CD4-positive, alpha-beta T cell (primary cell): ENCODE data around the gene REEP5. TPM values are rescaled to one million over a fixed set of nuclear protein-coding genes. Genes with fewer than 3 reads are reported as not detected.

Experiments used
- ATAC-seq: fragments of 200-7000 bp; cut with Tn5 transposase; one replicate; pipeline ENCODE4 v1.10.0; 2022; ENCODE audit warnings: mild to moderate bottlenecking; ENCODE audit not compliant: poor library complexity
- CTCF ChIA-PET: fragments of 350-600 bp; sonication (Branson Sonifier 250); formaldehyde crosslinking; loops from one replicate; lab custom pipeline; 2021; ENCODE audit warnings: antibody characterized with exemption, inconsistent platforms; lab: Charles Lee
- POLR2A ChIA-PET: fragments of 350-600 bp; sonication (Branson Sonifier 250); formaldehyde crosslinking; loops from one replicate; lab custom pipeline; 2021; ENCODE audit warnings: antibody characterized with exemption, inconsistent platforms; lab: Charles Lee
- DNase-seq, 14 experiments: peaks; one replicate each; pipeline ENCODE4 v3.0.0-alpha.2; 2013 to 2020; ENCODE audit warnings: mixed read lengths in 2 of 14
- H3K27ac ChIP-seq, 2 donors: one replicate each; pipeline versions ENCODE4 v1.5.1 to v1.7.0; 2013; ENCODE audit warnings: low read length in 2 of 2, low read depth in 1 of 2, mild to moderate bottlenecking in 1 of 2
- H3K27me3 ChIP-seq, 2 experiments: 1 replicate in 1 of 2; 2 replicates in 1 of 2; pipeline versions ENCODE4 v1.6.1 to v1.7.0; 2013; ENCODE audit warnings: low read length in 2 of 2, control low read depth in 1 of 2, mild to moderate bottlenecking in 1 of 2, moderate library complexity in 1 of 2; ENCODE audit not compliant: insufficient read depth in 2 of 2, control insufficient read depth in 1 of 2
- H3K36me3 ChIP-seq: one replicate; pipeline ENCODE4 v1.6.1; 2013; ENCODE audit warnings: low read length, control low read depth; ENCODE audit not compliant: insufficient read depth
- H3K4me1 ChIP-seq: one replicate; pipeline ENCODE4 v1.6.1; 2013; ENCODE audit warnings: low read length, control low read depth; ENCODE audit not compliant: insufficient read depth
- H3K4me3 ChIP-seq: one replicate; pipeline ENCODE4 v1.5.1; 2013; ENCODE audit warnings: mild to moderate bottlenecking, low read length, moderate library complexity
- H3K9me3 ChIP-seq, 2 experiments: 1 replicate in 1 of 2; 2 replicates in 1 of 2; pipeline versions ENCODE4 v1.6.1 to v1.7.0; 2013; ENCODE audit warnings: low read length in 2 of 2, mild to moderate bottlenecking in 2 of 2, control low read depth in 1 of 2, moderate library complexity in 1 of 2; ENCODE audit not compliant: control insufficient read depth in 1 of 2, insufficient read depth in 1 of 2
- H3K27ac Mint-ChIP-seq: one replicate; pipeline ENCODE4 v1.8.0; 2020; ENCODE audit warnings: mixed read lengths
- H3K27me3 Mint-ChIP-seq: one replicate; pipeline ENCODE4 v1.8.0; 2021; ENCODE audit warnings: mixed read lengths
- H3K36me3 Mint-ChIP-seq: one replicate; pipeline ENCODE4 v1.8.0; 2021; ENCODE audit warnings: low read depth, mixed read lengths
- H3K4me1 Mint-ChIP-seq: one replicate; pipeline ENCODE4 v1.8.0; 2021; ENCODE audit warnings: low read depth, mixed read lengths
- H3K4me3 Mint-ChIP-seq: one replicate; pipeline ENCODE4 v1.8.0; 2020; ENCODE audit warnings: mild to moderate bottlenecking, mixed read lengths
- H3K9me3 Mint-ChIP-seq: one replicate; pipeline ENCODE4 v1.8.0; 2020; ENCODE audit warnings: mixed read lengths
- intact Hi-C, 2 experiments: fragments of 100-400 bp; cut with DNase I in 1 of 2; cut with micrococcal nuclease in 1 of 2; formaldehyde crosslinking; loops; one replicate each; pipeline versions ENCODE4 v1.15.1 to v1.9.0; 2023 to 2025; cut with DNase I, micrococcal nuclease
- total RNA-seq, 174 experiments: library from RNA in 2 of 174; stranded (reverse) in 2 of 174; gene quantifications; one replicate each; pipeline ENCODE4 v1.2.3 and lab custom pipeline; 2021 to 2026
- TF ChIP-seq, protein P1 (sequence below): fragments of 200-600 bp; IDR thresholded peaks from one replicate; pipeline ENCODE4 v1.8.0; 2022; ENCODE audit warnings: antibody characterized with exemption, mild to moderate bottlenecking

Gene REEP5
- total RNA-seq, 2 experiments from 2014 or later = 25.3 to 26.6 TPM

DNA sequence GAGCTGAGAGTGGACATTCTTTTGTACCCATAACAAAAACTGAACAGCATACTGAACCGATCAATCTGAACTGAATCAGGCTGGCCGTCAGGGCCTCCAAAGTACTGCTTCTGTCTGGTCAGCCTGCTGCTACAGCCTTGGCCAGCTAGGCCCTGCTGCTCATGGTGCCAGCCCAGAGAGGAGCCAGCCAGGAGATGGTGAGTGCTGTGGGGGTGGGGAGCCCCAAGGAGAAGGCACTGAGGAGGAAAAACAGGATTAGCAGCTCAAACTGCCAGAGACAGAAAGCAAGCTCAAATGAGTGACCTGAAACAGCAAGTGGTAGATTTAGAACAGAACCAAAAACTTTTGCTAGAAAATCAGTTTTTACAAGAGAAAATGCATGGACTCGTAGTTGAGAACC is 37.0 kb downstream of the REEP5 start:
- Histone ChIP-seq H3K4me3 (no peak overlapping the region), H3K4me1 (peaks cover 15% of the 10 kb centered on the region), H3K27ac (no peak overlapping the region), H3K36me3 (peaks cover 62% of the 10 kb centered on the region), H3K27me3 (no peaks in the 10 kb centered on the region), H3K9me3 (no peaks in the 10 kb centered on the region)
- H3K27ac Mint-ChIP-seq = peak overlapping the region; percentile 40
- H3K36me3 Mint-ChIP-seq = peaks cover 18% of the 10 kb centered on the region
- TF ChIP-seq, protein P1, sequence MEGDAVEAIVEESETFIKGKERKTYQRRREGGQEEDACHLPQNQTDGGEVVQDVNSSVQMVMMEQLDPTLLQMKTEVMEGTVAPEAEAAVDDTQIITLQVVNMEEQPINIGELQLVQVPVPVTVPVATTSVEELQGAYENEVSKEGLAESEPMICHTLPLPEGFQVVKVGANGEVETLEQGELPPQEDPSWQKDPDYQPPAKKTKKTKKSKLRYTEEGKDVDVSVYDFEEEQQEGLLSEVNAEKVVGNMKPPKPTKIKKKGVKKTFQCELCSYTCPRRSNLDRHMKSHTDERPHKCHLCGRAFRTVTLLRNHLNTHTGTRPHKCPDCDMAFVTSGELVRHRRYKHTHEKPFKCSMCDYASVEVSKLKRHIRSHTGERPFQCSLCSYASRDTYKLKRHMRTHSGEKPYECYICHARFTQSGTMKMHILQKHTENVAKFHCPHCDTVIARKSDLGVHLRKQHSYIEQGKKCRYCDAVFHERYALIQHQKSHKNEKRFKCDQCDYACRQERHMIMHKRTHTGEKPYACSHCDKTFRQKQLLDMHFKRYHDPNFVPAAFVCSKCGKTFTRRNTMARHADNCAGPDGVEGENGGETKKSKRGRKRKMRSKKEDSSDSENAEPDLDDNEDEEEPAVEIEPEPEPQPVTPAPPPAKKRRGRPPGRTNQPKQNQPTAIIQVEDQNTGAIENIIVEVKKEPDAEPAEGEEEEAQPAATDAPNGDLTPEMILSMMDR = no peak
- H3K27me3 Mint-ChIP-seq = no peaks in the 10 kb centered on the region
- intact Hi-C loops = no loop called here
- H3K4me1 Mint-ChIP-seq = peaks cover 32% of the 10 kb centered on the region
- POLR2A ChIA-PET = interaction anchor here (1.3 to 1.5 kb wide), 2 partner anchors 19 to 31 kb away, joined by 4 to 6 read pairs; no protein-coding TSS in a partner anchor
- CTCF ChIA-PET = no interaction called here
- no peak overlapping the region for H3K4me3 Mint-ChIP-seq
- ATAC-seq (no peak), DNase-seq (no peak)
- H3K9me3 Mint-ChIP-seq = no peaks in the 10 kb centered on the region

DNA sequence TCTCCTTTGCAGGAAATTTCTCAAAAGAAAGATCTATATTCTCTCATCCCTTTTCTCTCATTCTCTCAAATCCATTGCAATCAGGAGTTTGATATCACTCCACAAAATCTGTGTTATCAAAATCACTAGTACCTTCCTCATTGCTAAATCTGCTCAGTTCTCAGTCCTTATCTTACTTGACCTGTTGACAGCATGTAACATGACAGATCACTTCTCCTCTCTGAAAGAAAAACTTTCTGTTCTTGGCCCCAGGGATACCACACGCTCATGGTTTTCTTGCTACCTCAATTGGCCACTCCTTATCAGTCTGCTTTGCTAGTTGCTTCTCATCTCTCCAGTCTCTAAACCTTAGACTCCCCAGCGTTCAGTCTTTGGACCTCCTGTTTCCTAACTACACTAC is 38.8 kb downstream of the REEP5 start:
- Mint-ChIP-seq H3K4me1 (peaks cover 34% of the 10 kb centered on the region), H3K27ac (no peak overlapping the region), H3K9me3 (no peaks in the 10 kb centered on the region), H3K27me3 (no peaks in the 10 kb centered on the region), H3K36me3 (peaks cover 23% of the 10 kb centered on the region), H3K4me3 (no peak overlapping the region)
- intact Hi-C loops = loop anchor here in 1 of 2 experiments (5.0 kb wide), 1 partner anchor 34 kb away; no protein-coding TSS in a partner anchor
- no peak overlapping the region for H3K27ac ChIP-seq
- peaks cover 20% of the 10 kb centered on the region for H3K4me1 ChIP-seq
- H3K4me3 ChIP-seq = no peak overlapping the region
- ATAC-seq (no peak), DNase-seq (no peak)
- CTCF ChIA-PET = no interaction called here
- POLR2A ChIA-PET = no interaction called here
- TF ChIP-seq, protein P1 = no peak
- no peaks in the 10 kb centered on the region for H3K9me3 ChIP-seq
- no peaks in the 10 kb centered on the region for H3K27me3 ChIP-seq
- H3K36me3 ChIP-seq = peaks cover 68% of the 10 kb centered on the region

GRCh38 chr5:112880219-112880964 is 41.6 kb downstream of the REEP5 start:
- intact Hi-C loops = loop anchor here in 1 of 2 experiments (5.0 kb wide), 1 partner anchor 37 kb away; no protein-coding TSS in a partner anchor
- CTCF ChIA-PET = interaction anchor here (0.6 to 2.2 kb wide), 2 partner anchors 14 to 19 kb away, joined by 4 to 8 read pairs; partner anchors contain the start of gene SRP19
- Histone ChIP-seq H3K27me3 (no peaks in the 10 kb centered on the region), H3K36me3 (peaks cover 56% of the 10 kb centered on the region), H3K4me3 (no peak overlapping the region), H3K27ac (peak overlapping the region in 1 of 2 donors; percentile 30), H3K9me3 (no peaks in the 10 kb centered on the region), H3K4me1 (peaks cover 17% of the 10 kb centered on the region)
- no peak for DNase-seq
- Mint-ChIP-seq H3K27me3 (no peaks in the 10 kb centered on the region), H3K27ac (no peak overlapping the region), H3K9me3 (no peaks in the 10 kb centered on the region), H3K4me1 (peaks cover 29% of the 10 kb centered on the region), H3K4me3 (no peak overlapping the region), H3K36me3 (peaks cover 41% of the 10 kb centered on the region)
- POLR2A ChIA-PET = interaction anchor here (0.6 kb wide), 2 partner anchors 32 to 618 kb away, joined by 3 to 4 read pairs; no protein-coding TSS in a partner anchor
- TF ChIP-seq, protein P1 = no peak
- ATAC-seq = no peak
